GM23338 (cell line): ENCODE results near the gene MAD1L1.

Source experiments
- CTCF ChIP-seq, 2 experiments: fragments of 200-600 bp in 1 of 2; sonication (generic) in 1 of 2; conservative IDR thresholded peaks; 2 replicates each; pipeline versions ENCODE4 v1.5.1 to v1.6.1; 2016 to 2017; ENCODE audit warnings: antibody characterized with exemption in 2 of 2, low read depth in 2 of 2, mild to moderate bottlenecking in 2 of 2, moderate library complexity in 1 of 2
- EZH2 ChIP-seq: fragments of 200-600 bp; sonication (generic); IDR thresholded peaks from one replicate; pipeline ENCODE4 v1.8.0; 2017; ENCODE audit warnings: antibody characterized with exemption, mild to moderate bottlenecking, low read depth; ENCODE audit not compliant: unreplicated experiment
- NANOG ChIP-seq: IDR thresholded peaks from 2 replicates; pipeline ENCODE4 v1.6.1; 2016; ENCODE audit warnings: antibody characterized with exemption, borderline replicate concordance
- POLR2AphosphoS5 ChIP-seq: IDR thresholded peaks from 2 replicates; pipeline ENCODE4 v1.6.1; 2016; ENCODE audit warnings: antibody characterized with exemption, low read depth
- TF ChIP-seq, protein P1 (sequence below): IDR thresholded peaks from one replicate; pipeline ENCODE4 v1.6.1; 2018; ENCODE audit warnings: antibody characterized with exemption; ENCODE audit not compliant: unreplicated experiment

DNA sequence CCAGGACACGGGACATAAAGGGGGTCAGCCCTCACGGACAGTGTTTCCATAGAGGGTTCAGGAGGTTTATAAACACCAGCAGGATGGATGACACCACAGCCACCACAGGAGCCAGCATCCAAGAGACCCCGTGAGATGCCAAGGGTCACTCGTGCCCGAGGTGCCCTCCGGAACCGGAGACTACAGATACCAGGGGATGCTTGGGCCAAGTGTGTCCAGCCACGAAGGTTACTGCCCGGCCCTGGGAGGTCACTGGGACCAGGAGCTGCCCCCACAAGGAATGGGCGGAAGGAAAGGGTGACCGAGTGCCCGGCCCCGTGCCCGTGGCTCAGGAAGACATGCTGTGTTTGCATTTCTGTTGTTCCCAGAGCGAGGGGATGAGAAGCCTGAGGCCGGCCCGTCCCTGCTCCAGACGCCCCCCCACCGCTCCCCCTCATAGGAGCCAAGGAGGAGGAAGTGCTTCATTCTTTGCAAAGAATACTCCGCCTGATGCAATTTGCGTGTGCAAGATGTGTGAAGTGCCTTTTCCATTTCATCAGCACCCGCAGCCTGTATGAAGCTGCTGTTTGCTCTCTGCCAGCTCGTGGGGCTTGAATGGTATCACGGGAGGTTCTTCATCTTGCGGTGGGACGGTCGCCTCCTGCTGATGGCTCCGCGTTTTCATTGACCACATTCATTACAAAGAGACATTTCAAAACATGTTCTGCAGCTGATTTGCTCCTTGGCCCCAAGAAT is 386.2 kb downstream of the MAD1L1 start:
- TF ChIP-seq, protein P1, sequence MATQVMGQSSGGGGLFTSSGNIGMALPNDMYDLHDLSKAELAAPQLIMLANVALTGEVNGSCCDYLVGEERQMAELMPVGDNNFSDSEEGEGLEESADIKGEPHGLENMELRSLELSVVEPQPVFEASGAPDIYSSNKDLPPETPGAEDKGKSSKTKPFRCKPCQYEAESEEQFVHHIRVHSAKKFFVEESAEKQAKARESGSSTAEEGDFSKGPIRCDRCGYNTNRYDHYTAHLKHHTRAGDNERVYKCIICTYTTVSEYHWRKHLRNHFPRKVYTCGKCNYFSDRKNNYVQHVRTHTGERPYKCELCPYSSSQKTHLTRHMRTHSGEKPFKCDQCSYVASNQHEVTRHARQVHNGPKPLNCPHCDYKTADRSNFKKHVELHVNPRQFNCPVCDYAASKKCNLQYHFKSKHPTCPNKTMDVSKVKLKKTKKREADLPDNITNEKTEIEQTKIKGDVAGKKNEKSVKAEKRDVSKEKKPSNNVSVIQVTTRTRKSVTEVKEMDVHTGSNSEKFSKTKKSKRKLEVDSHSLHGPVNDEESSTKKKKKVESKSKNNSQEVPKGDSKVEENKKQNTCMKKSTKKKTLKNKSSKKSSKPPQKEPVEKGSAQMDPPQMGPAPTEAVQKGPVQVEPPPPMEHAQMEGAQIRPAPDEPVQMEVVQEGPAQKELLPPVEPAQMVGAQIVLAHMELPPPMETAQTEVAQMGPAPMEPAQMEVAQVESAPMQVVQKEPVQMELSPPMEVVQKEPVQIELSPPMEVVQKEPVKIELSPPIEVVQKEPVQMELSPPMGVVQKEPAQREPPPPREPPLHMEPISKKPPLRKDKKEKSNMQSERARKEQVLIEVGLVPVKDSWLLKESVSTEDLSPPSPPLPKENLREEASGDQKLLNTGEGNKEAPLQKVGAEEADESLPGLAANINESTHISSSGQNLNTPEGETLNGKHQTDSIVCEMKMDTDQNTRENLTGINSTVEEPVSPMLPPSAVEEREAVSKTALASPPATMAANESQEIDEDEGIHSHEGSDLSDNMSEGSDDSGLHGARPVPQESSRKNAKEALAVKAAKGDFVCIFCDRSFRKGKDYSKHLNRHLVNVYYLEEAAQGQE = no peak
- TF ChIP-seq POLR2AphosphoS5 (no peak), CTCF (conservative IDR thresholded peaks at IDR 0.05; ENCODE audit: low read depth in 2 of 2) (no peak), EZH2 (no peak), NANOG (no peak)
